H1 (cell line): ENCODE measurements around the gene ECE2. TPM values are rescaled to one million over a fixed set of nuclear protein-coding genes. Genes with fewer than 3 reads are reported as not detected.

Source experiments
- CTCF ChIA-PET: fragments of 300-600 bp; sonication (Branson Sonifier 250); formaldehyde crosslinking; loops from one replicate; lab custom pipeline; 2021; ENCODE audit not compliant: partially characterized antibody; lab: Charles Lee
- POLR2A ChIA-PET: fragments of 300-600 bp; sonication (Branson Sonifier 250); formaldehyde crosslinking; loops from one replicate; lab custom pipeline; 2021; ENCODE audit warnings: inconsistent platforms; ENCODE audit not compliant: partially characterized antibody; lab: Charles Lee
- DNase-seq, 2 experiments: peaks; one replicate each; pipeline versions ENCODE4 v3.0.0 to v3.0.0-alpha.2; 2010 to 2022; ENCODE audit warnings: low spot score in 2 of 2, low read depth in 1 of 2, mixed read lengths in 1 of 2
- FAIRE-seq: peaks from 2 replicates; lab custom pipeline; 2011; peaks lifted over from hg19 to GRCh38; lab: Jason Lieb, UNC
- H2AFZ ChIP-seq: 2 replicates; pipeline ENCODE4 v1.8.1; 2012; ENCODE audit warnings: low read length, inconsistent platforms
- H2AK5ac ChIP-seq: 2 replicates; pipeline ENCODE4 v1.6.1; 2013; ENCODE audit warnings: low read depth, low read length
- H2BK120ac ChIP-seq: replicated peaks from 2 replicates; pipeline ENCODE3; 2013; ENCODE audit warnings: low read depth, low read length, inconsistent platforms
- H2BK12ac ChIP-seq: 2 replicates; pipeline ENCODE4 v1.6.1; 2013; ENCODE audit warnings: low read depth, low read length
- H2BK15ac ChIP-seq: 2 replicates; pipeline ENCODE4 v1.6.1; 2013; ENCODE audit warnings: low read length
- H2BK20ac ChIP-seq: 2 replicates; pipeline ENCODE4 v1.6.1; 2013; ENCODE audit warnings: low read length
- H2BK5ac ChIP-seq: 2 replicates; pipeline ENCODE4 v1.6.1; 2013; ENCODE audit warnings: low read depth, low read length
- H3K14ac ChIP-seq: 2 replicates; pipeline ENCODE4 v1.6.1; 2013; ENCODE audit warnings: inconsistent platforms; ENCODE audit not compliant: insufficient read length
- H3K18ac ChIP-seq: 2 replicates; pipeline ENCODE4 v1.6.1; 2013; ENCODE audit warnings: low read length; ENCODE audit errors: extremely low read depth
- H3K23ac ChIP-seq: 2 replicates; pipeline ENCODE4 v1.6.1; 2013; ENCODE audit warnings: inconsistent platforms; ENCODE audit not compliant: insufficient read length
- H3K23me2 ChIP-seq: 2 replicates; pipeline ENCODE4 v1.6.1; 2013; ENCODE audit warnings: low read depth, low read length
- H3K27ac ChIP-seq: 2 replicates; pipeline ENCODE4 v1.6.1; 2011; ENCODE audit warnings: low read depth, low read length, inconsistent platforms
- H3K27me3 ChIP-seq, 4 experiments: replicated peaks in 1 of 4; 1 replicate in 1 of 4; 2 replicates in 3 of 4; pipeline versions ENCODE4 v1.6.1 to v1.8.1; 2011 to 2013; ENCODE audit warnings: low read length in 3 of 4, mild to moderate bottlenecking in 3 of 4, inconsistent platforms in 2 of 4, mixed read lengths in 2 of 4, moderate library complexity in 1 of 4; ENCODE audit not compliant: control insufficient read depth in 3 of 4, insufficient read depth in 3 of 4; ENCODE audit errors: extremely low read depth in 1 of 4
- H3K36me3 ChIP-seq, 4 experiments: 2 replicates each; pipeline versions ENCODE4 v1.6.1 to v1.8.1; 2011 to 2013; ENCODE audit warnings: mild to moderate bottlenecking in 4 of 4, low read length in 3 of 4, moderate library complexity in 2 of 4, control low read depth in 1 of 4, inconsistent platforms in 1 of 4; ENCODE audit not compliant: insufficient read depth in 4 of 4, control insufficient read depth in 2 of 4
- H3K4ac ChIP-seq: replicated peaks from 2 replicates; pipeline ENCODE3; 2013; ENCODE audit warnings: low read length, low read depth, mixed read lengths, inconsistent platforms; ENCODE audit not compliant: insufficient read length
- H3K4me1 ChIP-seq, 4 experiments: replicated peaks in 1 of 4; 1 replicate in 1 of 4; 2 replicates in 3 of 4; pipeline versions ENCODE4 v1.6.1 to v1.8.1; 2011 to 2013; ENCODE audit warnings: low read length in 3 of 4, inconsistent platforms in 2 of 4, mixed read lengths in 1 of 4; ENCODE audit not compliant: insufficient read depth in 4 of 4, control insufficient read depth in 3 of 4
- H3K4me2 ChIP-seq, 2 experiments: 2 replicates each; pipeline versions ENCODE4 v1.6.1 to v1.8.1; 2011 to 2013; ENCODE audit warnings: low read depth in 2 of 2, low read length in 2 of 2, control low read depth in 1 of 2, inconsistent platforms in 1 of 2, mild to moderate bottlenecking in 1 of 2; ENCODE audit not compliant: insufficient read depth in 1 of 2
- H3K4me3 ChIP-seq, 4 experiments: fragments of 200-600, 300-600 bp in 1 of 4; sonication (generic), shearing (Covaris generic), sonication (Bioruptor Twin) in 1 of 4; 2 replicates each; pipeline versions ENCODE4 v1.5.1 to v1.8.1; 2011 to 2016; ENCODE audit warnings: low read length in 4 of 4, low read depth in 3 of 4, control low read depth in 2 of 4, inconsistent platforms in 2 of 4, mild to moderate bottlenecking in 2 of 4, mixed read lengths in 1 of 4, moderate library complexity in 1 of 4; ENCODE audit not compliant: insufficient read depth in 2 of 4; ENCODE audit errors: extremely low read depth in 1 of 4
- H3K56ac ChIP-seq: replicated peaks from 2 replicates; pipeline ENCODE3; 2013; ENCODE audit warnings: low read depth, mild to moderate bottlenecking, mixed read lengths, low read length, inconsistent platforms; ENCODE audit not compliant: insufficient read length
- H3K79me1 ChIP-seq: 2 replicates; pipeline ENCODE4 v1.6.1; 2013; ENCODE audit warnings: low read depth, low read length, control low read depth
- H3K79me2 ChIP-seq, 2 experiments: 2 replicates each; pipeline versions ENCODE4 v1.6.1 to v1.8.1; 2012 to 2013; ENCODE audit warnings: low read length in 2 of 2, mild to moderate bottlenecking in 2 of 2, inconsistent platforms in 1 of 2; ENCODE audit not compliant: insufficient read depth in 2 of 2, control insufficient read depth in 1 of 2
- H3K9ac ChIP-seq, 4 experiments: replicated peaks in 1 of 4; 1 replicate in 1 of 4; 2 replicates in 3 of 4; pipeline versions ENCODE4 v1.6.1 to v1.8.1; 2011 to 2013; ENCODE audit warnings: low read depth in 3 of 4, low read length in 3 of 4, control low read depth in 2 of 4, mild to moderate bottlenecking in 2 of 4, moderate library complexity in 2 of 4, inconsistent platforms in 1 of 4; ENCODE audit errors: extremely low read depth in 1 of 4
- H3K9me3 ChIP-seq, 2 experiments: 2 replicates each; pipeline versions ENCODE4 v1.6.1 to v1.8.1; 2012 to 2013; ENCODE audit warnings: mild to moderate bottlenecking in 2 of 2, moderate library complexity in 2 of 2, control low read depth in 1 of 2, inconsistent platforms in 1 of 2, low read depth in 1 of 2, low read length in 1 of 2, mixed read lengths in 1 of 2; ENCODE audit not compliant: insufficient read depth in 2 of 2
- H4K20me1 ChIP-seq, 2 experiments: replicated peaks in 1 of 2; 2 replicates each; pipeline versions ENCODE3 to v1.8.1; 2011 to 2013; ENCODE audit warnings: inconsistent platforms in 2 of 2, low read length in 2 of 2, mild to moderate bottlenecking in 1 of 2; ENCODE audit not compliant: insufficient read depth in 2 of 2, control insufficient read depth in 1 of 2
- H4K5ac ChIP-seq: 2 replicates; pipeline ENCODE4 v1.6.1; 2013; ENCODE audit warnings: low read length, low read depth, mixed read lengths, inconsistent platforms; ENCODE audit not compliant: insufficient read length
- H4K8ac ChIP-seq: 2 replicates; pipeline ENCODE4 v1.8.0; 2013; ENCODE audit warnings: mild to moderate bottlenecking, moderate library complexity, low read length, inconsistent platforms; ENCODE audit not compliant: insufficient read depth; ENCODE audit errors: extremely low read depth
- H4K91ac ChIP-seq: replicated peaks from 2 replicates; pipeline ENCODE3; 2013; ENCODE audit warnings: low read length, mixed read lengths, inconsistent platforms; ENCODE audit not compliant: insufficient read length
- CTCF ChIP-seq, 3 experiments: IDR thresholded peaks; 1 replicate in 2 of 3; 2 replicates in 1 of 3; pipeline versions ENCODE4 v1.5.1 to v1.6.1; 2011; ENCODE audit warnings: low read length in 3 of 3, mild to moderate bottlenecking in 3 of 3, inconsistent platforms in 2 of 3, low read depth in 1 of 3, moderate library complexity in 1 of 3; ENCODE audit not compliant: insufficient read depth in 1 of 3; ENCODE audit errors: control extremely low read depth in 1 of 3
- PHF8 ChIP-seq: fragments of 200-600 bp; sonication (generic); conservative IDR thresholded peaks from 2 replicates; pipeline ENCODE4 v1.7.1; 2012; ENCODE audit warnings: low read depth, mild to moderate bottlenecking, inconsistent platforms, low read length, moderate library complexity
- WGBS, 2 experiments: shearing (Covaris generic) in 1 of 2; methylation state at CpG; one replicate each; pipeline versions ENCODE4 v1.1.6 to v1.1.7; 2013 to 2015; ENCODE audit warnings: low lambda C conversion rate in 2 of 2, mixed read lengths in 2 of 2, inconsistent platforms in 1 of 2, low coverage in 1 of 2, missing lambda C conversion rate in 1 of 2; ENCODE audit not compliant: insufficient replicate concordance in 2 of 2, insufficient coverage in 1 of 2, insufficient read length in 1 of 2; ENCODE audit errors: extremely low coverage in 1 of 2, missing lambda C conversion rate in 1 of 2; 5-methylcytosine and 5-hydroxymethylcytosine counted together
- polyA plus RNA-seq, 7 experiments: library from polyadenylated mRNA; depleted of rRNA in 3 of 7; stranded (reverse) in 5 of 7; unstranded in 2 of 7; fragments of >200 nt in 5 of 7; fragments of 200-250 nt in 2 of 7; gene quantifications; 1 replicate in 5 of 7; 2 replicates in 1 of 7; 4 replicates in 1 of 7; pipeline versions ENCODE4 v1.2.1 to v1.2.3, GENCODE V29; 2011 to 2013; ENCODE audit warnings: missing spikeins in 2 of 7, mixed read lengths in 2 of 7
- total RNA-seq: library from RNA; stranded (reverse); fragmentation: NEBNext Ultra II Directional; extraction: Animal tissue kit (Norgen Biotek cat#: 25700); gene quantifications from 2 replicates; pipeline ENCODE4 v1.2.1, GENCODE V29; 2021

Gene ECE2
- total and polyA plus RNA-seq, 2 of the 8 experiments (the other 6 are each of a cell fraction or from before 2014, with no cell fraction given): 0.44 to 0.86 TPM

DNA sequence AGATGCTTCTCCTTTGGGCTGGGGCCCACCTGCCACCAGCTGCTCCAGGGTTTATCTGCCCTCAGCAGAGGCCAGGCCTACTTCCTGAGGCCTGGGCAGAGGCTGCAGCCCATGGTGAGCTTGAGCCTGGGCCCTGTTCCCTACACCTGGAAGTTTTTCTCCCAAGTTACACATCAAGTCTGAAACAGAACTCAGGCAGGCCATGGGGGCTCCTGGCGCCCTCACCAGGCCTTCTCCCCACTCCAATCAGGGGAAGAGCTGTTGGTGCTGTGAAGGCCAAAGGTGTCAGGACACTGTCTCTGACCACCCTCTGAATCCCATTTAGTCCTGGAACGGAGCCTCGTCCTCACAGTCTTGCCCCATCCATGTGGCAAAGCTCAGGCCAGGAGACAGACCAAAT, 39.2 kb upstream of the ECE2 start:
- Histone ChIP-seq H3K79me2 (no peaks in the 10 kb centered on the region), H3K27me3 (peaks cover 4 to 20% (median 15%) of the 10 kb centered on the region in 4 experiments; a peak in 6 of 7 replicates)
- CTCF ChIA-PET: interaction anchor here (0.7 to 8.9 kb wide), 10 partner anchors 9 to 1482 kb away, joined by 3 to 183 read pairs (median 4); partner anchors contain the start of genes EEF1AKMT4 and VWA5B2

More for the DNA sequence above, 39.2 kb upstream of the ECE2 start:
- Histone ChIP-seq H3K14ac (no peak overlapping the region), H3K4ac (no peak overlapping the region), H3K4me1 (peaks cover 0 to 5% (median 1%) of the 10 kb centered on the region in 4 experiments; a peak in 3 of 7 replicates), H4K20me1 (peaks cover 8 to 13% of the 10 kb centered on the region in 2 experiments), H2BK120ac (no peak overlapping the region), H3K36me3 (no peaks in the 10 kb centered on the region), H3K79me1 (no peaks in the 10 kb centered on the region), H3K18ac (no peak overlapping the region), H3K9me3 (no peaks in the 10 kb centered on the region), H2BK12ac (peak overlapping the region; percentile 55; the same call in 1 of the 2 replicates), H4K5ac (no peak overlapping the region), H3K56ac (no peak overlapping the region), H2BK5ac (no peak overlapping the region), H4K8ac (no peak overlapping the region), H4K91ac (no peak overlapping the region), H2BK15ac (no peak overlapping the region), H2AK5ac (no peak overlapping the region), H2BK20ac (no peak overlapping the region), H3K23me2 (no peaks in the 10 kb centered on the region; the same call in 1 of the 2 replicates), H3K27ac (no peak overlapping the region), H3K9ac (no peak overlapping the region), H3K23ac (no peak overlapping the region), H3K4me3 (no peak overlapping the region), H3K4me2 (no peak overlapping the region), H2AFZ (no peak overlapping the region)
- FAIRE-seq (no peak), DNase-seq (no peak)
- POLR2A ChIA-PET: interaction anchor here (1.4 to 1.7 kb wide), 2 partner anchors 10 to 13 kb away, joined by 5 to 8 read pairs; partner anchors contain the start of gene EEF1AKMT4
- 83% methylated on average over 3 of the region's 3 CpGs; no CpG with 5 or more reads in 1 of the 2 experiments for WGBS, 2 experiments
- no peak for TF ChIP-seq PHF8
- TF ChIP-seq CTCF (IDR thresholded peaks at IDR 0.05; ENCODE audit: control extremely low read depth in 1 of 3, insufficient read depth in 1 of 3, low read depth in 1 of 3, low read length in 3 of 3): peak in 1 of 3 experiments; percentile 13; a peak in 1 of 4 replicates
